Adipose tissue (tissue), 3 donors: ENCODE data around the gene NLRX1. TPM values are rescaled to one million over a fixed set of nuclear protein-coding genes. Genes with fewer than 3 reads are reported as not detected.
"Not testable (repeated sequence)": the region's sequence is repeated elsewhere in the genome, so short reads cannot be mapped to it uniquely, and the experiment has no call there.

Experiments used
- H3K27ac ChIP-seq: one replicate; pipeline ENCODE4 v1.5.1; 2013; ENCODE audit warnings: low read depth, low read length
- WGBS, 3 donors: extraction: QIAGEN DNeasy Blood & Tissue Kit; methylation state at CpG; one replicate each; pipeline ENCODE4 v1.1.7; 2013; 5-methylcytosine and 5-hydroxymethylcytosine counted together
- polyA plus RNA-seq, 3 donors: library from polyadenylated mRNA; stranded (reverse); fragments of 200-250 nt; gene quantifications; one replicate each; pipeline ENCODE4 v1.2.3, GENCODE V29; 2013
- donor health status: healthy with polysubstance abuse.
- donor health status: Bipolar disorder and iron deficiency.
- donor health status: healthy.

Gene NLRX1
- polyA plus RNA-seq, 3 donors = 7.1 to 15.4 (median 10.3) TPM

DNA sequence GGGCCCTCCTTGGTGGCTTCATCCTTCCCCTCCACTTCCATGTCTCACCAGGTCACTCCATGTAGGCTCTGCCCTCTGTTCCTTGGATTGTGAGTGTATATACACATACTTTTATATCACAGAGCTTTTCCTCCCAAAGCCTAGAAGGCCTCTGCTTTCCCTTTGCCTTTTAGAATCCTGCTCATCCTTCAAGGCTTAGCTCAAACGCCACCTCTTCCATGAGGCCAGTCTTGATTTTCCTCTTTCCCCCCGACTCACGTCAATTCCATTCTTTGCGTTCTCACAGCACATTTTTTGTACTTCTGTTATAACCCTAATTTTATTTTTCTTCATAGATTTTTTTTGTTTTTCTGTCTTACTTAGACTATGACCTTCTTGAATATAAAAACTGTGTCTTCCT, 15.9 kb upstream of the NLRX1 start:
- H3K27ac ChIP-seq = no peak overlapping the region
- WGBS, 3 donors = 87 to 96% (median 94%) methylated on average over 4 of the region's 4 CpGs

GRCh38 chr11:119153049-119153818, 15.3 kb upstream of the NLRX1 start:
- 77 to 87% (median 80%) methylated on average over 9 of the region's 9 CpGs for WGBS, 3 donors
- H3K27ac ChIP-seq = no peak overlapping the region

GRCh38 chr11:119154178-119154577, 14.3 kb upstream of the NLRX1 start:
- 89 to 96% (median 95%) methylated on average over 6 of the region's 6 CpGs for WGBS, 3 donors

DNA sequence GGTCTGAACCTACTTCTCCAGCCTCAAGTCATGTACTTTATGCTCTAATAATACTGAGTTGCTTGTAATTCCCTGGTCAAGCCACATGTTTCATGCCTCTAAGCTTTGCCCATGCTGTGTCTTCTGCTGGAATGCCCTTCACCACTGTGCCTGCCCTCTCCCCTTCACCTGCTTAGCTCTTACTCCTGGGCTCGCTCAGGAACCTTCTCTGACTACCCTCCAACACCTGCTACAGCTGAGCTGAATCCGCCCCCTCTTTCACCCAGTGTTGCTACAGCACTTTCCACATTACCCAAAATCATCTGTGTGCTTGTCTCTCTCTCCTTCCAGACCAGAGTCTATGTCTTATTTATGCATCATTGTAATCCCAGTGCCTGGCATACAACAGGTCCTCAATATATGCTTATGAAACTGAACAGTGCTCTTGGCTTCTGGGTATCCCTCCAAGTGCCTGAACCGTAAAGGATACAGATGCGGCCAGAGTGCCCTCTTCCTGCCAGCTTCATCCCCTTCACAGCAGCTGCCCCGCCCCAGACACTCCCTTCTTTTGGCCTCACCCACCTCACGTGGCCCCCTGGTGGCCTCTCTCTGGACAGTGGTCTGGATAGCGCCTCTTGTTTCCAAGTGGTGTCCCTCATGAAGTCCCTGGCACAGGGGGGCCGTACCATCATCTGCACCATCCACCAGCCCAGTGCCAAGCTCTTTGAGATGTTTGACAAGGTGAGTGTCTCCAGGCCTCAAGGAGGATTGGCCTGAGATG, 12.6 kb upstream of the NLRX1 start:
- 41 to 49% (median 42%) methylated on average over 8 of the region's 8 CpGs for WGBS, 3 donors

More at GRCh38 chr11:119154178-119154577, 14.3 kb upstream of the NLRX1 start:
- no peak overlapping the region for H3K27ac ChIP-seq

GRCh38 chr11:119156496-119156895, 12.0 kb upstream of the NLRX1 start:
- H3K27ac ChIP-seq = no peak overlapping the region
- WGBS, 3 donors = 73 to 92% (median 90%) methylated on average over 10 of the region's 10 CpGs

More for the DNA sequence above, 12.6 kb upstream of the NLRX1 start:
- no peak overlapping the region for H3K27ac ChIP-seq

- 52 to 63% (median 58%) methylated on average over 3 of the region's 3 CpGs for WGBS, 3 donors
- H3K27ac ChIP-seq = no peak overlapping the region
Measured at GRCh38 chr11:119157063-119157462, 11.5 kb upstream of the NLRX1 start.

DNA sequence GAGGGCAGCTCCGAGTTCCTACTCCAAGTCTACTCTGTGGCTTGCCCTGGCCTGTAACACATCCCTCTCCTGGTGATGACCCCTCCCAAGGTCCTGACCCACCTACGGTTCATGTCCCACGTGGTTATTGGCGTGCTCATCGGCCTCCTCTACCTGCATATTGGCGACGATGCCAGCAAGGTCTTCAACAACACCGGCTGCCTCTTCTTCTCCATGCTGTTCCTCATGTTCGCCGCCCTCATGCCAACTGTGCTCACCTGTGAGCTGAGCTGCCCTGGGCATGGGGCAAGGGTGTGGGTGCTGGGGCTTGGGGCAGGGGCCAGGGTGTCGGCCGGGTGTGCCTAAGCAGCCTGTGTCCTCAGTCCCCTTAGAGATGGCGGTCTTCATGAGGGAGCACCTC, 10.1 kb upstream of the NLRX1 start:
- H3K27ac ChIP-seq = no peak overlapping the region
- 90 to 96% (median 95%) methylated on average over 13 of the region's 13 CpGs for WGBS, 3 donors

GRCh38 chr11:119160151-119160550, 8.4 kb upstream of the NLRX1 start:
- WGBS, 3 donors = 92 to 95% (median 94%) methylated on average over 9 of the region's 9 CpGs
- no peak overlapping the region for H3K27ac ChIP-seq

DNA sequence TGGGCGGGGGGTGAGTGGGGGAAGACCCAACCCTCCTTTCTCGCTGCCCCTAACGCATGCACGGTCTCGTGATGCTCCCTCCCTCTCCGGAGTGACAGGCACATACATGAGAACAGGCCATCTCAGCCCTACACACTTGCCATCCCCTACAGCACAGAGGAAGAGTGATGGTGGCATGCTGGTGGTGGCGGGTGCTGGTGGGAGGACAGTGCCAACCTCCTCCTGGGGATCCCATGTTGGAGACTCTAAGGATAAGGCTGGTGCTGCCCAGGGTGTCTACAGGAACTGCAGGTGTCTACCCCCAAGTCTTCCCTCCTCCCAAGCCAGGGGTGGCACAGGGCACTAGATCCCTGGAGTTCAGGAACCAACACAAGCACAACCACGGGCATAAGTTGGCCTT, 6.7 kb upstream of the NLRX1 start:
- 70 to 84% (median 81%) methylated on average over 8 of the region's 8 CpGs for WGBS, 3 donors
- no peak overlapping the region for H3K27ac ChIP-seq

DNA sequence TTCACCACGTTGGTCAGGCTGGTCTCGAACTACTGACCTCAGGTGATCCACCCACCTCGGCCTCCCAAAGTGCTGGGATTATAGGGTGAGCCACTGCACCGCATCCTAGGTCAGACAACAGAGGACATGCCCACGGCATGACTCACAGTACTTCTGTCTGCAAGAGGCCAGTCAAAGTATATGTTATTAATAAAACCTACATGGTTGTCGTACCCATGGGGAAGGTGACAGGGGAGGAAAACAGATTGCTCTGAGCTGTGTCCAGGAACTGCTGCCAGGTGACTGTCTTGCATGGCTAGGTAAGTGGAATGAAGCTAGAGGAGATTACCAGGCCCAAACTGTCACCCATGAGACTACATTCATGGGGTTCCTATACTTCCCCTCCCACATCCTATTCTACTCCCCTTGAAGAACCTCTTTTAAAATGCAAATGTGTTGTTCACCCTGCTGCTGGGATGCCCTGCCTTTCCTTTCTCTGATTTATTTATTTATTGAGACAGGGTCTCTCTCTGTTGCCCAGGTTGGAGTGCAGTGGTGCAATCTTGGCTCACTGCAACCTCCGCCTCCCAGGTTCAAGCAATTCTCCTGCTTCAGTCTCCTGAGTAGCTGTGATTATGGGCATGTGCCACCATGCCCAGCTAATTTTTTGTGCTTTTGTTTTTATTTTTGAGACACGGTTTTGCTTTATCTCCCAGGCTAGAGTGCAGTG, 2.0 kb upstream of the NLRX1 start:
- 70 to 81% (median 74%) methylated on average over 8 of the region's 8 CpGs for WGBS, 3 donors
- no peak overlapping the region for H3K27ac ChIP-seq

- H3K27ac ChIP-seq = not testable (repeated sequence)
- WGBS, 3 donors = 84 to 90% (median 88%) methylated on average over 10 of the region's 10 CpGs
Measured at GRCh38 chr11:119167077-119167458, 1.5 kb upstream of the NLRX1 start.

DNA sequence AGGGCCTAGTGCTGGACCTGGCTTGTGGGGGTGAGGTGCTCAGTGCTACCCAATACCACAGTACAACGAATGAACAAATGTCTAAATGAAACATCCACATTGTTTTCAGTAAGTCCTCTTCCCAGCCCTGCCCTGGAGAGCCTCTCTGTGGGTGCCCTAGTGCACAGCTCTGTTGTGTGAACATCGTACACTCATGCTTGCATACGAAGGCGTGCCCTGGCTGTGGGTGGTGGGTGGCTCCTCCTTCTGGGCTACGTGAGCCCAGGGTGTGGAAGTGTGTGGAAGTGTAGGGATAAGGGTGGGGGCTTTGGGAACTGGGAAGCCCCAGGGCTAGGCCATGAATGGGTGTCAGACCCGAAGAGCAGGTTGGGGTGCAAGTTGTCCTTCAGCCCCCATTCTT, 592 bp upstream of the NLRX1 start:
- 58 to 65% (median 64%) methylated on average over 6 of the region's 6 CpGs for WGBS, 3 donors
- H3K27ac ChIP-seq = no peak overlapping the region

DNA sequence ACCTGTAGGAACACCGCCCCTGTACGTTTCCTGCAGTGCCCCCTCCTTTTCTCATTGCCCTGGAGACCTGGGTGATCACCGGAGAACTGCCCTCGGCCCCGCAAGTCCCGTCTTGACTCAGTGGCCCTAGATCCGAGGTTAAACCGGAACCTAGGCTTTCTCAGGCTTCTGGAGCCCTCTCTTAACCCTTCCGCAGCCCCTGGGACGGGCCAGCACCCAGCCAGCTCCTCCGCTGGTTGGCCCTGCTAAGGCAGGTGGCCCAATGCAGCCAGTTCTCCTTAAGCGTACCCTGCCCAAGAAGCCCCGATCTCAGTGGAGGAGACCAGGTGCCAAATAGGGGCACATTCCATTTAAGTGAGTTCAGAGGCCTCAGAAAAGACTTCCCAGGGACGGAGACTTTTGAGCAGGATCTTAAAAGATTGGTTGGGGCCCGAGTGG, 776 bp downstream of the NLRX1 start:
- H3K27ac ChIP-seq = peak overlapping the region; percentile 86
- 13 to 16% (median 14%) methylated on average over 15 of the region's 15 CpGs for WGBS, 3 donors

DNA sequence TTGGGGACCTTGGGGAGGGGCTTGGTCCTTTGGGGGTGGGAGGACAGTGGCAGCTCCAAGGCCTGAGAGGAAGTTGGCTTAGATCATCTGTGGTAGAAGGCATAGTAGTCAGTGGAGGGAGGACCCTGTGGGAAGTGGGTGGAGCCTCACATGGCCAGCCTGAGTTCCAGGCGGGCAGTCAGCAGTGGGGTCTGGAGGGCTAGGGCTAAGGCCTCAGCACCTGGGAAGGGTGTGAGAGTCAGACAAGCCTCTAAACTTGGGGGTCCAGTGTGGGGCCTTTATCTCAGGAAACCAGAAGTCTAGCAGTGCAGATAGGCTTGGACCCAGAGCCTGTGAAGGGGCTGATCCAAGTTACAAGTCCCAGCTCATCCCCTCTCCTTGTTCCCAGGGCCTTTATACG, 4.0 kb downstream of the NLRX1 start:
- no peak overlapping the region for H3K27ac ChIP-seq
- 76 to 95% (median 89%) methylated on average over 2 of the region's 2 CpGs for WGBS, 3 donors

- no peak overlapping the region for H3K27ac ChIP-seq
- WGBS, 3 donors = 95% methylated on average over 21 of the region's 21 CpGs
Measured at GRCh38 chr11:119173453-119173852, 4.9 kb downstream of the NLRX1 start.

DNA sequence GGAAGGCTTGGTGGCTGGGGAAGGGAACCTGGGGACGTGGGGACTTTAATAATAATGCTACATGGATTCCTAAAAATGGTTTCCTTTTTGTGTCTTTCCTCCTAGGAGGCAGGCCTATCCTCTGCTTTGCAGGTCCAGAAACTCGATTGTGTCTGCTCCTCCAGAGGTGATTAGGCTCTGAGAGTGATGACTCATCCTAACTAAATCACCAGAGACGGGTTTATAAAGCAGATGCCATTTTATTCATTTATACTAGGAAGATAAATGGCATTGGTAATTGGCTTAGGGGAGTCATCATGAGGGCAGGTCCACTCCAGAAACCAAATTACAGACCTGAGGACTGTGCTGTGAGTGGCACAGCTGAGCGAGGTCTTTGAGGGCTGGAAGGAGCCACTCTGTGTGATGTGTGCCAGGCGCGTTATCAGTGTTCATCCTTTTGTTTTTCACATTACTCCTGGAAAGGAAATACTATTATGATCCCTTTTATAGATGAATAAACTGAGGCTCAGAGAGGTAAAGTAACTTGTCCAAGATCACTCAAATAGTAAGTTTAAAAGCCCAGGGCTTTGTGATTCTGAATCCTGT, 7.1 kb downstream of the NLRX1 start:
- no peak overlapping the region for H3K27ac ChIP-seq
- WGBS, 3 donors = 68 to 84% (median 69%) methylated on average over 6 of the region's 6 CpGs

DNA sequence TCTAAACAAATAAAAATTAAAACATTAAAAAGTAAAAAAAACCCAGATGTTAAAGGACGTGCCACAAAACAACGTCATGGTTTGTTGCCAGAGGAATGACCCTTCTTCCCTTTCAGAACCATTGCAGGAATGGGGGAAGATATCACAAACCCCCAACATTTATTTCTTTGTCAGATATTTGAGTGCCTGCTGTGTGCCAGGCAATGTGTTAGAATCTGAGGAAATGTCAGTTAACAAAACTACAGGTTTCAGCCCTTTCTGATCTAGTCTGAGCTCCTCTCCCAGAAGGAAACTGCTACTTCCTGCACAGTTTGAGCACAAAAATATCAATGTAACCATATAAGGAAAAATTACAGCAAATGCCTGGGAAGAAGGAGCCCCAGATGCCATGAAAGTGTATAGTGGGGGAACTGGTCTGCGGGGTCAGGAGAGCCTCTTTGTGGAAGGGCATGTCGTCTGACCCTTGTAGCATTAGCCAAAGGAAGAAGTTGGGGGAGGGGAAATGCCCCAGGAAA, 9.7 kb downstream of the NLRX1 start:
- WGBS, 3 donors = 41 to 80% (median 46%) methylated on average over 4 of the region's 4 CpGs

DNA sequence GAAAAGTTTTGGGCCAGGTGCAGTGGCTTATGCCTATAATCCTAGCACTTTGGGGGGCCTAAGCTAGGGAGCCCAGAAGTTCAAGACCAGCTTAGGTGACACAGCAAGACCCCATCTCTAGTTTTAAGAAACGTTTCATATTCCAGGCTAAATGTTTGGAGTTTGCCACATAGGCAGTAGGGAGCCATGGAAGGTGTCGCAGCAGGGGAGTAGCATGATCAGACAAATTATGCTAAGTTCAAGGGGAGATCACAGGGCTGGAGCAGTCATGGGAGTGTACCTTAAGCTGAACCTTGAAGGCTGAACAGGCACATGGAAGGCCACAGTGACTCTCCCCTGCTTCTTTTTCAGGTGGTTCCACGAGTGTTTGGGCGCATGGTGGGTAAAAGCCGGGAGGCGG, 10.8 kb downstream of the NLRX1 start:
- WGBS, 3 donors = 92 to 96% (median 96%) methylated on average over 6 of the region's 6 CpGs

More for the DNA sequence above, 9.7 kb downstream of the NLRX1 start:
- H3K27ac ChIP-seq = no peak overlapping the region

More for the DNA sequence above, 10.8 kb downstream of the NLRX1 start:
- H3K27ac ChIP-seq = no peak overlapping the region
